CD4-positive, alpha-beta T cell treated with Interferon gamma for 1 hour (primary cell): Measurements from ENCODE around the gene MOBP.

Experiments
- DNase-seq: peaks from one replicate; pipeline ENCODE4 v3.0.0-alpha.2; 2020

The MOBP gene

DNA sequence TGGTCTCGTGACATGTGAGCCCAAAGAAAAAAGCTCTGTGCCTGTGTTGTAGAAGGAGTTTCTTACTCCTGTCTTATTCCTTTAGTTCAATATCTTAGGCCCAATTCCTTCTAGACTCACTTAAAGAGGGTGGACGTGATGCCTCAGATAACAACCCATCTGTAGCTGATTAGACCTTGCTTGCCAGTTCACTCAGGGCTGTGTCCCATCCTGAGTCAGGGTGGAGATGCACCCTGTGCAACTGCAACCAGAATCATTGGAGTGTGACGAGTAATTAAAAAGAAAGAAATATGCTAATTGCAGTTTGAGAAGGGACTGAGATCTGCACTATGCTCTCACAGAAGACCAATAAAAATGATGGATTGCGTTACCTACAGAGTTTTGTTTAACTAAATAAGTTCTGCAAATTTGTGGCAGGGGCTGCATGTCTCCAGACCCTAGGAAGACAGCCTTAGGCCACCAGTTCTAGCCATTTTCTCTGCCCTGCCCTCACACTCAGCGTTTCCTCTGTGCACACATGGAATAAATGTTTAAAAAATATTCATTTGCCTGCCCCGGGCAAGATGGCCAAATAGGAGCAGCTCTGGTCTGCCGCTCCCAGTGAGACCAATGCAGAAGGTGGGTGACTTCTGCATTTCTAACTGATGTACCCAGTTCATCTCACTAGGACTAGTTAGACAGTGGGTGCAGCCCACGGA is 83.0 kb downstream of the MOBP start:
- no peak for DNase-seq
